ENCODE measurements around the gene MYH16.
"Not testable (repeated sequence)": the region's sequence is repeated elsewhere in the genome, so short reads cannot be mapped to it uniquely, and the experiment has no call there.

Gene MYH16

GRCh38 chr7:99308461-99309074 is 35.9 kb downstream of the MYH16 start:
- DNase-seq: no peak

- no peak for DNase-seq
Observed at GRCh38 chr7:99309111-99309510, 36.5 kb downstream of the MYH16 start.

- no peak for DNase-seq
Observed at GRCh38 chr7:99310004-99310403, 37.4 kb downstream of the MYH16 start.

- no peak for DNase-seq
Observed at GRCh38 chr7:99311702-99312101, 39.1 kb downstream of the MYH16 start.

GRCh38 chr7:99312316-99313203 is 39.9 kb downstream of the MYH16 start:
- DNase-seq: peak; percentile 65

- DNase-seq: no peak
Observed at GRCh38 chr7:99313204-99313573, 40.5 kb downstream of the MYH16 start.

- DNase-seq: no peak
Observed at GRCh38 chr7:99314504-99314903, 41.9 kb downstream of the MYH16 start.

GRCh38 chr7:99320371-99320770 is 47.7 kb downstream of the MYH16 start:
- no peak for DNase-seq

GRCh38 chr7:99322659-99323058 is 50.0 kb downstream of the MYH16 start:
- DNase-seq: not testable (repeated sequence)

GRCh38 chr7:99324559-99324958 is 51.9 kb downstream of the MYH16 start:
- DNase-seq: no peak

- DNase-seq: peak; percentile 6
Observed at GRCh38 chr7:99325001-99325493, 52.4 kb downstream of the MYH16 start.

GRCh38 chr7:99325592-99326407 is 53.2 kb downstream of the MYH16 start, which contains the start of gene ARPC1A:
Gene ARPC1A (plus strand): TSS chr7:99325898. CDS start chr7:99333354, 7,456 bp downstream.
- DNase-seq: peak; percentile 88

- DNase-seq: no peak
Observed at GRCh38 chr7:99326408-99326782, 53.8 kb downstream of the MYH16 start.

- not testable (repeated sequence) for DNase-seq
Observed at GRCh38 chr7:99330314-99330961, 57.8 kb downstream of the MYH16 start.

- DNase-seq: no peak
Observed at GRCh38 chr7:99331002-99331401, 58.4 kb downstream of the MYH16 start.

GRCh38 chr7:99339595-99339994 is 67.0 kb downstream of the MYH16 start:
- no peak for DNase-seq

GRCh38 chr7:99340659-99341058 is 68.0 kb downstream of the MYH16 start:
- no peak for DNase-seq

GRCh38 chr7:99344061-99344647 is 71.5 kb downstream of the MYH16 start:
- DNase-seq: no peak

- DNase-seq: not testable (repeated sequence)
Observed at GRCh38 chr7:99350641-99351040, 78.0 kb downstream of the MYH16 start.

- DNase-seq: no peak
Observed at GRCh38 chr7:99352247-99352646, 79.6 kb downstream of the MYH16 start.

GRCh38 chr7:99355098-99355497 is 82.5 kb downstream of the MYH16 start:
- DNase-seq: no peak

All from NCI-H345 (cell line).